ENCODE measurements around the gene UBA1.
A peak's percentile ranks its signal among the peaks of the same experiment; 100 is the strongest.

GRCh38 chrX:47217121-47217851 is 23.7 kb downstream of the UBA1 start:
- TF ChIP-seq POLR2A (IDR thresholded peaks at IDR 0.05) (peak in 1 of 2 donors; percentile 19), CTCF (IDR thresholded peaks at IDR 0.05) (no peak)
